Measurements from ENCODE around the gene KCNRG.

KCNRG gene

GRCh38 chr13:50015258-50015657 lies at the start of gene KCNRG:
TSS of gene KCNRG (plus strand) at chr13:50015444. CDS start at chr13:50015494, 50 bp downstream.
- no peak for TF ChIP-seq CTCF (IDR thresholded peaks at IDR 0.05; ENCODE audit: control extremely low read depth, extremely low read depth, low read depth, missing control alignments)
- ChIA-PET POLR2A (no interaction called here), CTCF (interaction anchor here (2.2 kb wide), 1 partner anchor 18 kb away, joined by 11 read pairs; the partner anchor contains the start of gene TRIM13)
- DNase-seq (ENCODE audit: extremely low spot score), result no peak

- CTCF ChIA-PET, result interaction anchor here (1.1 to 1.4 kb wide), 3 partner anchors 9 to 944 kb away, joined by 3 to 4 read pairs (median 3); no protein-coding TSS in a partner anchor
- TF ChIP-seq CTCF (IDR thresholded peaks at IDR 0.05; ENCODE audit: control extremely low read depth, extremely low read depth, low read depth, missing control alignments), result no peak
- DNase-seq (ENCODE audit: extremely low spot score), result no peak
- POLR2A ChIA-PET, result no interaction called here
Observed at GRCh38 chr13:49967456-49967855, 47.8 kb upstream of the KCNRG start.

- no peak for TF ChIP-seq CTCF (IDR thresholded peaks at IDR 0.05; ENCODE audit: control extremely low read depth, extremely low read depth, low read depth, missing control alignments)
- ChIA-PET CTCF (interaction anchor here (1.6 to 2.1 kb wide), 2 partner anchors 19 to 939 kb away, joined by 6 to 9 read pairs; no protein-coding TSS in a partner anchor), POLR2A (interaction anchor here (0.5 kb wide), 1 partner anchor 24 kb away, joined by 4 read pairs; no protein-coding TSS in a partner anchor)
- DNase-seq (ENCODE audit: extremely low spot score), result no peak
Observed at GRCh38 chr13:49972709-49973108, 42.5 kb upstream of the KCNRG start.

- ChIA-PET CTCF (interaction anchor here (0.7 to 4.3 kb wide), 35 partner anchors 10 to 1310 kb away, joined by 3 to 41 read pairs (median 4); partner anchors contain the start of genes RNASEH2B, SPRYD7 and TRIM13), POLR2A (no interaction called here)
- TF ChIP-seq CTCF (IDR thresholded peaks at IDR 0.05; ENCODE audit: control extremely low read depth, extremely low read depth, low read depth, missing control alignments), result no peak
- DNase-seq (ENCODE audit: extremely low spot score), result no peak
Observed at GRCh38 chr13:49975826-49976225, 39.4 kb upstream of the KCNRG start.

GRCh38 chr13:49976314-49977258 lies 38.7 kb upstream of the KCNRG start:
- POLR2A ChIA-PET, result no interaction called here
- DNase-seq (ENCODE audit: extremely low spot score), result peak; percentile 74
- CTCF ChIA-PET, result interaction anchor here (0.7 to 4.3 kb wide), 47 partner anchors 8 to 1149 kb away, joined by 3 to 41 read pairs (median 4); partner anchors contain the start of genes KPNA3, RNASEH2B, SPRYD7 and TRIM13
- peak; percentile 78 for TF ChIP-seq CTCF (IDR thresholded peaks at IDR 0.05; ENCODE audit: control extremely low read depth, extremely low read depth, low read depth, missing control alignments)

- POLR2A ChIA-PET, result interaction anchor here (0.6 kb wide), 1 partner anchor 44 kb away, joined by 3 read pairs; no protein-coding TSS in a partner anchor
- no peak for DNase-seq (ENCODE audit: extremely low spot score)
- no peak for TF ChIP-seq CTCF (IDR thresholded peaks at IDR 0.05; ENCODE audit: control extremely low read depth, extremely low read depth, low read depth, missing control alignments)
- CTCF ChIA-PET, result interaction anchor here (0.6 to 4.3 kb wide), 15 partner anchors 10 to 1093 kb away, joined by 3 to 41 read pairs (median 14); partner anchors contain the start of genes KPNA3, SPRYD7 and TRIM13
Observed at GRCh38 chr13:49977992-49978391, 37.3 kb upstream of the KCNRG start.
